Stimulated activated CD8-positive, alpha-beta memory T cell treated with anti-CD3 and anti-CD28 coated beads, Interleukin-4, amount 100 ng/mL, for 24 hours (primary cell): ENCODE measurements around the gene COL12A1.

Experiments
- DNase-seq: peaks from one replicate; pipeline ENCODE4 v3.0.0-alpha.2; 2020; ENCODE audit warnings: low read depth

Gene COL12A1

DNA sequence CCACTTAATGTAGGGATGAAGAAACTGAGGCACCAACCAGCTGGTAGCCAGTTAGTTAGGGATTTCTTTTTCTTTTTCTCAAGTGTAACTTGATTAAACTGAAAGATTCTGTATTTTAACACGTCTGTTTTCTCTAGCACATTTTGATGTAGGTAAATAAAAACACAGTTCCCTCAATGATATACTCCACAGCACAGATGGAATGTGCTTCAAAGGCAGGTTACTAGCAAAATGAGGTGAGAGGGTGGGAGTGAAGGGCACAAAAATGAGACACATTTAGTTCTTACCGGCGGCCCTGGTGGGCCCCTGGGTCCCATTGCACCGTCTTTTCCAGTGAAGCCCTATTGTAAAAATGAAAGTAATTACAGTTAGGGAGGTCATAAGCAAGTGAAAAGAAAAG, 108.9 kb downstream of the COL12A1 start:
- no peak for DNase-seq

DNA sequence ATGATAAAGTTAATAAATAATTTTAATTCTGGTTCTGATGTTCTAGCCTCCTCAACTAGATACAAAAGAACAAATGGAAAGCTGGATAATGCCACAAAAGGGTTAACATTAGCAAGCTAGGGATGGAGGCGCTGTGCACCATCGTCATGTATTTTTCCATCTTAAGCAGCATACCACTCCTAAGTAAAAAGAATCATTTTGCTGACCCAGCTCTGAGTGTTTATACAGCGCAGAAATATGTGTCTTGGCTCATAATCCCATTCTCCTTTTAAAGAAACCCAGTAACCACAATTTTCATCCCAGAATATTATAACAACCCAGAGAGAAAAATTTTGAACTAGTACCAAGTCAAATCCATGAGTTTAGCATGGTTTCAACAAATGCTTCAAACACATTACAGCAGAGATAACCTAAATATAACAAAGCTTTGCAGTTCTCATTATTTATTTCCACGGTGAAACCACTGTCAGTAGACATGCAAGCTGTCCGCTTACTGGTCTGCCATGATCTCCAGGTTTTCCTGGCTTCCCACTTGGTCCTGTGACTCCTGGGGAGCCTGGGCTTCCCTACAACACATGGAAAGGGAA, 111.1 kb downstream of the COL12A1 start:
- DNase-seq = no peak

DNA sequence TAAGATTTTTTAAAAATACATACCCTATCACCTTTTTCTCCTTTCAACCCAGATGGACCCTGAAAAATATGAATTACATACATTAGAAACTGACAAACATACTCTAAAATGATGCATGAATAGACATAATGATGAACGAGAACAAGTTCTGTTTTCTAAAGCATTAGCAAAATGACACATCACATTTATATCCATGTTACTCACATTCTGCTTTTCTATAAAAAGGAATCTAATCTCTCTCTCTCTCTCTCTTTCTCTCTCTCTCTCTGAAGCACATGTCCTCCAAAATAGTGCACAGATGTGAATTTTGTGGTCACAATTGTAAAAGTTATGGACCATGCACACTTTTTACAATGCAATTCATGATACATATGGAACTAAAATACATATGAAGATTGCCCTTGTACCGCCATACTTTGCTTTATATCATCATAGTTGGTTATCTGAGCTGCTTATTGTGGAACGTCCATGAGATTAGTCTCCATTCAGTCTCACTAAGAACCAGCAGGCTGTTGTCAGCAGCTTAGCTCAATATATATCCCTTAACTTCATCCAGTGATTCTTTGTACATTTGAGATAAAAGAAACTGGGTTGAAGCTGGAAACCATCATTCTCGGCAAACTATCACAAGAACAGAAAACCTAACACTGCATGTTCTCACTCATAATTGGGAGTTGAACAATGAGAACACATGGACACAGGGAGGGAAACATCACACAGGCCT, 114.2 kb downstream of the COL12A1 start:
- DNase-seq = no peak

DNA sequence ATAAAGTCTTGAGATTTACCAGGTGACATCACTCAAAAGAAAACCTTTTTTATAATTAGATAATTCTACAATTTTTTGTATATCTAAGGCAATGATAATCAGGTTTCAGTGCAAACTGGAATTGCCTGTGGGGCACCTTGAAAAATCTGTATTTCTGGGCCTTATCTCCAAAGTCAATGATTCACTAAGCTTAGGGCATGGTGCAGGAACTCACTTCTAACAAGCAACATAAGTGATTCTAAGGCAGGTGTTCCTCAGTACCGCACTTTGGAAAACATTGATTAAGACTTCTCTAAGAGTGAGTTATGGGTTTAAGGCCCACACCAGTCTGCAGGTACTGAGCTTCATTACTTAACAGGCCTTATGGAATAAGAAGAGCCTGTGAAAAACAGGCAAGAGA, 115.3 kb downstream of the COL12A1 start:
- DNase-seq = no peak

DNA sequence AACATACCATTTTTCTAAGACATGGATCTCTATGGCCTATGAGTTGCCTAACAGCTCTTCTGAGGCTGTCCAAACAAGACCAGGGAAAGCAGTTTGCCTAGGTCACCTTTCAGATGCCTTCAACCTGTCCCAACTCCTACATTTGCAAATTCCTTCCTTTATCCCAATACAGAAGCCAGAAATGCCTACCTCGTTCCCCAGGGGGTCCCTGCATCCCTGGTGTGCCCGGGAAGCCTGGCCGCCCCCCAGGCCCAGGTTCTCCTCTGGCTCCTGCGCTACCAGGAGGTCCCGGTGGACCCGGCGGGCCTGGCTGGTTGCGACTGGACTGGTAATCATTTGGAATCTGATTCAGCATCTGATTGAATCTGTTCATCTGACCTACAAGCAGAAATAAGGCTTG, 115.9 kb downstream of the COL12A1 start:
- no peak for DNase-seq

DNA sequence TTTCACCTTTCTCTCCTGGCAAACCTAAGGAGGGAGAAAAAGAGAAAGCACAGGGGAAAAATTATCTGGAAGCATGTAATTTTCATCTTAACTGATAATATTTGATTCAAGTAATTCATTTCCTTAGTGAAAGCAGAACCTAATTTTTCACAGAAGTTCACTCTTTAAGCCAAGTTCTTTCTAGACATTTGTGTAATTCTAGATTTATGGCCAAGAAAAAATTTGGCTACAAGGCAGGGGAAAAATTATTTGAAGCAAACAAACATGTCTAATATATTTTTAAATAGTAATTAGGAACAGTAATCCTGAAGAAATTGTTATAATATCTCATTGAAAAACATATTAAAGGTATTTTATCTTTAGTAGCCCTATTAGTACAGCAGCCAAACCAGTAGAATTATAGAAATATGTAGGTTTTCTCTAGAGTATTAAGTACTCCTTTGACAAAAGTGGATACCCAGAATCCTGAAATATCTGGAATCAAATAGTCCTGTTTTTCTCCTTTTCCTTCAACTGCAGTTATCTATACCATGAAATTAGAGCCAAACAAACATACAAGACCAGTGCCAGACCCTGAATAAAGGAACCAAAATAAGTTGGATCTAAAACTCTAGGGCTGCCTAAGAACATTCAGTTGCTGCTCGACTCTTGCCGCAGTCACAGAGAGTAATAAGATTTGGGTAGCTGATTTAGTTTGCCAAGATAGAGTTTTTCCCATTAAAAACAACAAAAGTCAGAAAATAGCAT, 116.5 kb downstream of the COL12A1 start:
- no peak for DNase-seq

DNA sequence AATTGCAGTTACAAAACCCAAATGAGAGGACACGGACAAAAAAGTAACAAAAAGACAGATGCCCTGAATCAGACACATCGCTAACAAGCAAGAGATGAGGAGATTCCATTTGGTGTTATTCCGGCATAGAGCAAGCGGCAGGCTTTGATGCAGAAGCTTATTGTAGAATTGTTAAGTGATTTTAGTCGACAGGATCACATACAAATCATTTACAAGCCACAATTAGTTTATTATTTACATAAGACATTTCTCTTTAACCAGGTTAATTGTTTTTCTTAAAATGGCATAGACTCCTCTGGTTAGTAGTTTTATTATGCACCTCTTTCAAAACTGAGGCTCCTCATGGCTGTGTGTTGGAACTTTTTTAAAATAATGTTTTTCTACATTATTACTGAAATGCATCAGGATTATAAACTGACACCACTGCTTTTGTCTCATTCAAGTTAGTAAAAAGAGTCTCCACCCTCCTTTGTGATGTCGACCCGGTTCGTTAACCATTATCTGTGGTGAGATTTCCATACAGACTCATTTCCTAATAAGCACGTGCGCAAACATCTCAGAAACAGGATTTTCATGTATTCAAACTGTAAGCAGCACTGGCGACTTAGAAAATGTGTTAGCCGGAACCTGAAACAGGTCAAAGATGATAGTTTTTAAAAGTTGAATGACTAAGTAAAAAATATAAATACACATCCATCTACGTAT, 119.8 kb downstream of the COL12A1 start:
- DNase-seq = no peak

DNA sequence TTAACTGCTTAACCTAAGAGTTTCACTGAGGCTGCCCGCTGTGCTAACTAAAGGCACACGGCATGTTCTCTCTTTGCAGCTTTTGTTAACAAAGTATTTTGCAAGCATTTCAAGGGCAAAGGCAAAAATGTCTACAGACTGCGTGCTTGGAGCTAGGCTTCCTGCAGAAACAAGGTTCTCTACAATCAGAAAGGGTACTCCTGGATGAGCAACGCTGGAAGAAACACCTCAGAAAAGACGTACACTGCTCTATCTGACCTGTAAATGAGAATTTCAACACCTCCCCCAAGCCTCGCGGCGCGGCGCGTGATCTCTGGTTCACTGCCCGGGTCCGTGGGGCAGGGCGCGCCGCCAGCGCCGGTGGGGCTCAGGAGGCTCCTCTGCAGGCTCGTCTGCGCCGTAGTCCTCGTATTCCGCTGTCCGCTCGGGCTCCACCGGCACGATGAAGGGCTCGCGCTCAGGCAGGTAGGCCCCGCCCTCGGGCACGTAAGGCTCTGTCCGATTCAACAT, 120.9 kb downstream of the COL12A1 start:
- DNase-seq = no peak

DNA sequence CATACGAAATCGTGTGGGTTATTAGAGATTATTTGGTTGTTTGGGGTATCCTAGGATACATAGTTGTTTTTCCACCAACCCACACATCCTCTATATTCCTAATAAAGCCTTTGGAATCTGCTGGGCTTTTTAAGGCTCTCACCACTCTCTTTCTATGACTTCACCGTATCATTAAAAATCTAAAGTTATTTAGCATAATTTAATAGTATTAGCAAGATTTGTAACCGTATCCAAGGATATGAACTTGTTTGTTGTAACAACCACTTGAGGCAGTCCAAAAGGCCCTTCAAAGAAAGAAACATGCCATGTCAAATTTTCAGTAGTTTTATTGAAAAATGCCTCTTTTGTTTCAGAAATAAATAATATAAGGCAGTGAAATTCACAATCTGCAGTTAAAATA, 121.8 kb downstream of the COL12A1 start:
- DNase-seq = no peak

DNA sequence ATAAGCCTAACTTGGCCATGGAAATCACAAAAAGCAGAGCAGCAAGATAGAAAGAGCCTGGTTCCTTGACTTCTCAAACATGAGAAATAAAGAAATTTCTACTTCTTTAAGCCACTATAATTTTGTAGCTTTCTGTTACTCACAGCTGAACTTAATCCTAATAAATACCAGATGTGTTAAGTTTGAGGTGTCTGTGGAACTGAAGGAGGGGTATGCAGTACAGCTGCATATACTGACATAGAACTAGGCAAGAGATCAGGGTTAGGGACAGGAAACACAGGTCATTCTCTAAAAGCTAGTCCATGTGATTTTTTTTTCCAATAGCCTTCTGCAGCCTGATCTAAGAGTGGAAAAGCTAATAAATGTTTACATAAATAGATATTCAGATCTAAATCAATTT, 123.9 kb downstream of the COL12A1 start:
- no peak for DNase-seq

DNA sequence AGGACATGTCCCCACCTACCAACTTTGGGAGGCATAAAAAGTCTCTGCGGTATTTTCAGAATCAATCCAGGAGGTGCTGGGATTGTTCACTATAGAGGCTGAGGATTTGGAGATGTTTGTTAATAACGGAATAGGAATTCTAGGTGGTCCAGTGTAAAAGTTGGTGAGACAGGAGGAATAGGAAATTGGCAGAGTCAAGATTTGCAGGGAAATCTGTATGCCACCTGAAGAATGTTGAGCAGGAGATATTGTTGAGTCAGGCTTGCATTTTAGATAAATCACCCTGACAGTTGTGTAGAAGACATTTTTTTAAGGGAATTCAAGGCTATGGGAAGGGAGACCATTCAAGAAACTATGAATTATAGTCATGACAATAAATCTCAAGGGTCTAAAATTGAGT, 124.8 kb downstream of the COL12A1 start:
- DNase-seq = no peak

DNA sequence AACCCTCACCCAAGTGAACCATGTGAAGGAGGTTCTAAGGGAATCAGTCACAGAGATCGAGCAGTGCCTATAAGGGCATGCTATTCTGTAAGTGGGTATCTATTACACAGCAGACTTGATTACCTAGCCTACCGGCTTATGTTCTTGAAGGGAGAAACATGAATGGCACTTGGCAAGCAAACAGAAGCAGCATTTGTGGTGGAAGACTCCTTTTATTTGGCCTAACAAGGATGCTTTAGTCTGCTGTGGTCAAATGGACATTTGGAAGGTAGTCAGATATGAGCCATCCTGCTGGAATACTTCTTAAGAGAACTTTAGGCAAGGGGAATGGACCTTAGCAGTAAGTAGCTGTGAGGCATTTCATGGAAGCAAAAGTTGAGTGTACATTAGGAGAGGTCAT, 126.3 kb downstream of the COL12A1 start:
- no peak for DNase-seq

DNA sequence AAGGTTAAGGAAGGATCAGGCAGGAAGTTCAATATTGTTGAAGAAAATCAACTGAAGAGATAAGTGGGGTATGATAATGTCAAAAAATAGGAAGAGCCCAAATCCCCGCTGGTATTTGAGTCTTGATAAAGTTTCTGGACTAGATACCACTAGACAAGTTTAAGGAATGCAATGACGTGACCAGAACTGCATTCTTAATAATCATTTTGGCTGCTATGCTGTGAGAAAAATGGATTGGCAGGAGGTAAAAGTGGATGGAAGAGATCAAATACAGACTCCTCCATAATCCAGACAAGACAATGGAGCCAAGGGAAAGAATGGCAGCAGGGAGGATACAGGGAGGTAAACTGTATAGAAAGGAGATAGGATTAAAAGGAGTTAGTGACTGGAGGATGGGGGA, 128.2 kb downstream of the COL12A1 start:
- DNase-seq = no peak

DNA sequence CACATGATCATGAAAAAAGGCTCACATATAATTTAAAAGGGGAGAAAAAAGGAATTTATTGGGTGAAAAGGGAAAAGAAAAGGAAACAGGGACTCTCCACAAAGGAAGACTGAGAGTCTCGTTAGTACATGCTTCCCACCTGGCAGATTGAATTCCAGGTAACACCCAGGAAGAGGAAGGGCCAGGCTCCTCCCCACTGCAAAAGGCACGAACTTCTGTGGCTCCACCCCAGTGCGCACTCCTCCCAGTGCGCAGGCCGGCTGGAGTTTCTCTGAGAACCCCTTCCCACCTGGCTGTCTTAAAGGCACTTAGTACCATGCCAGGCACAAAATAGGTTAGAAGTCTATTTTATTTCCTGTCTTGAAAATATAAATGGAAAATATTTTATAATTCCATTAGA, 129.8 kb downstream of the COL12A1 start:
- no peak for DNase-seq

DNA sequence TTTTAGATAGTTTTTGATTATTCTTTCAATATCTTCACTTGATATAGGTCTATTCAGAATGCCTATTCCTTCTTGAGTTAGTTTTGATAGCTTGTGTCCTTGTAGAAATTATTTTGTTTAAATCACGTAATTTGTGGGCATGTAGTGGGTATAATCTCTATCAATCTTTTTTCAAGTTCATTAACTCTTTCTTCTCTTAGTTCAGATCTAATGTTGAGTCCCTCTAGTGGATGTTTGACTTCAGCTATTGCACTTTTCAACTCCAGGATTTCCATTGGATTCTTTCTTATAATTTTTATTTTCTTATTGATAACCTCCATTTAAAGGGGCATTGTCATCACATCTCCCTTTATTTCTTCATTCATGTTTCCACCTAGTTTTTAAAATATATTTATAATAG, 135.6 kb downstream of the COL12A1 start:
- no peak for DNase-seq

DNA sequence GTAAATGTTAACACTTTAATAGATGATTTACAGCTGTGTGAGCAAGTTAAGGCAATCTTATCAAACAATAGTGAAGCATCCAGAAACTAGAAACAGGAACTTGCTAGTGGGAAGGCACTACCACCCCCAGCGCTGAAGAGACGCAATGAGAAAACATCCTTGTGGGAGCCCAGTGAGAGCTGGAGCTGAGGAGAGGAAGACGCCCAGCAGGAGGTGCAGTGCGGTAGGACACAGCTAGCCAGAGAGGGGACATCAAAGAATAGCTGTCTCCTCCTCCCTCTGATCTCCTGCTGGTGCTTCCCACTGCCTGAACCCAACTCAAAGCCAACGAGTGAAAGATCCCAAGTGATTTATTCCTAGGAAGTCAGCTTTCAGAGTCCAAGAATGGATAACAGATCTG, 140.3 kb downstream of the COL12A1 start:
- no peak for DNase-seq

DNA sequence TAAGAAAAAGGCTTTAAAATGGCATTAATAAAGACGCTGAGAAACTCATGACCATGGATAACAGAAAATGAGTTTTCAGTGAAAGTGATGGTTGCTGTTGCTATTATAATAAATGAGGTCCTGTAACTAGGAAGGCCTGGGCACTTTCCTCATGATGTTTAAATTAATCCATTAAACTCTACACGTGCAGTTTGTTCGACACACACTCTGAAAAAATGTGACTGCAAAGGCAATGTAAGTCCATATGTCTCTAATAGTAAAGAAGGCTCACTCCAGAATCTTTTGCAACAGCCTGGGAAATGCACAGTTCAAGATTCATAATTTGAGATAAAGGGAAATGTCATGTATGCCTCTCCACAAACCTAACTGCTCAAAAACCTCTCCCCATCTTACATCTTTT, 153.4 kb downstream of the COL12A1 start:
- DNase-seq = no peak

DNA sequence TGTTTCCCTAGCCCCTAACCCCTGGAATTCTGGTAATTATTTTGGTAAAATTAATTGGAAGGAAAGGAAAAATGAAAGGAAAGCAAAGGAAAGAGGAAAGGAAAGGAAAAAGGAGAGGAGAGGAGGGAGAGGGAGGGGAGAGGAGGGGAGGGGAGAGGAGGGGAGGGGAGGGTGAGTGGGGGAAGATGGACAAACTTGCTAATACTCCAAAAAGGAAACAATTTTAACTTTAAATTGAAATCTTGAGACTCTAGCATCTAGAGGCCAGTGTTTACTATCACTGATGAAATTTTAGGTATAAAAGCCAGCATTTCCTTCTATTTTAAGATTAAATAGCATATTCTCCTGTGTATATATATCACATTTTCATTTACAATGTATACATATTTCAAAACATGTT, 156.5 kb downstream of the COL12A1 start:
- no peak for DNase-seq

DNA sequence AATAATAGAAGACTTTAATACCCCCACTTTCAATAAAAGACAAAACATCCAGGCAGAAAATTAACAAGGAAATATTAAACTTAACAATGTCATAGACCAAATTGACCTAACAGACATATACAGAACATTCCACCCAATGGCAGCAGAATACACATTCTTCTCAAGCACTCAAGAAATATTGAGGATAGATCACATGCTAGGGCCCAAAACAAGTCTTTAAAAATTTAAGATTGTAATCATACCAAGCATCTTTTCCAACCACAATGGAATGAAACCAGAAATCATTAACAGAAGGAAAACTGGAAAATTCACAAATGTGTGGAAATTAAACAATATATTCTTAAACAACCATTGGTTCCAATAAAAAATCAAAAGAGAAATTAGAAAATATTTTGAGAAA, 161.0 kb downstream of the COL12A1 start:
- no peak for DNase-seq

DNA sequence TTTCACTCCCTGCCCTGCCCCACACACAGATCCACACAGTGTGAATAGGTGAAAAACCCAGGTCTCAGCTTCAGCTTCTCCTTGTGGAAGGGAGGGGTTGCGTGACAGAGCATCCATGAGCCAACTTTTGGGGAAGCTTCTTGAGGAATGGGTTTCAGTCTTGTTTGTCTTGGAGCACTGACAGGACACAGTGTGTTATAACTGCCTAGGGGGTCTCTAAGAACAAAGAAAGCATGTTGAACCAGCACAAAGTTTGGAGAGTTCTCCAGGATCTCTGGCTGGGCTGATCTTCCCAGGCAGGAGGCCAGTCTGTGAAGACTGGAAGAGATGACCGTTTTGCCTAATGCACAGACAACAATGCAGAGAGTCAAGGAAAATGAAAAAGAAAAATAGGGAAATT, 164.5 kb downstream of the COL12A1 start:
- no peak for DNase-seq
